HG03378 (cell line): ENCODE results near the gene TAB2.
A peak's percentile ranks its signal among the peaks of the same experiment; 100 is the strongest.

Source experiments
- ATAC-seq: cut with Tn5 transposase; IDR thresholded peaks from one replicate; pipeline ENCODE4 v1.9.1; 2021; ENCODE audit warnings: mild to moderate bottlenecking, moderate library complexity; ENCODE audit not compliant: unreplicated experiment

TAB2 gene

GRCh38 chr6:149405823-149406765 is 88.6 kb downstream of the TAB2 start:
- ATAC-seq: no peak

GRCh38 chr6:149409617-149410016 is 92.1 kb downstream of the TAB2 start:
- ATAC-seq: no peak

DNA sequence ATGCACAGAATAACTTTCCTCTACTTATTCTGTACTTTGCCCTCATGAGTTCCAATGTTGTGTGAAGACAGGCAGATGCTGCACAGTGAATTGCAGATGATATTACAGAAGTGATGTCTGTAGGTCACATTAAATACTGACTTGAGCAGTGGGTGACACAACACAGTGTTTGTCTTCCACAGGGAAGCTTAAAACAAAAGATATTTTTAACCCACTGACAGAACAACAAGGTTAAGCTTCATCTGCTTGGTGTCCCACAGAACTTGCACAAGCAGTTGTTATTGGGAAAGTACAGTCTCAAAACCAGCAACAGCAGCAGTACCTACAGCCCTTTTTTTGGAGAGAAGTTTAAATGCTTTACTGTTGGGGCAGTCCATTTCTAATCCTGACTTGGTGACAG is 93.0 kb downstream of the TAB2 start:
- ATAC-seq: no peak

DNA sequence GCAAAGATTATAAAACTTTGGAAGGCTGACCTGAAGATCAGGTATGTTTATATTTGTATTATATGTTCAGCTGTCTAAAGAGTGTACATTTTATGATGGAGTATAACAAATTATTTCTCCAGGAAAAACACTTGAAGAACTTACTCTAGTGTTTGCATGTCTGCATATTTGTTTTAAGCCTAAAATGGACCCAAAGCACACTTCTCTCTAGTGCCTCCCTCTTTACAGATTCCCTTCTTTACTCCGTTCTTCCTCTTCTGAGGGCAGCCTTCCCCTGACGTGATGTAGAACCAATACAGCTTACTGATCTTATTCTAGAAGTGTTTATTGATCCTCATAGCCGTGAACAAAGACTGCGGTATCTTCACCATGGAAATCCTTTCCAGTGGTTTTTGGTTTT is 96.5 kb downstream of the TAB2 start:
- ATAC-seq: no peak

GRCh38 chr6:149414821-149415220 is 97.3 kb downstream of the TAB2 start:
- ATAC-seq: no peak

GRCh38 chr6:149419696-149420404 is 102.3 kb downstream of the TAB2 start:
- ATAC-seq: no peak

DNA sequence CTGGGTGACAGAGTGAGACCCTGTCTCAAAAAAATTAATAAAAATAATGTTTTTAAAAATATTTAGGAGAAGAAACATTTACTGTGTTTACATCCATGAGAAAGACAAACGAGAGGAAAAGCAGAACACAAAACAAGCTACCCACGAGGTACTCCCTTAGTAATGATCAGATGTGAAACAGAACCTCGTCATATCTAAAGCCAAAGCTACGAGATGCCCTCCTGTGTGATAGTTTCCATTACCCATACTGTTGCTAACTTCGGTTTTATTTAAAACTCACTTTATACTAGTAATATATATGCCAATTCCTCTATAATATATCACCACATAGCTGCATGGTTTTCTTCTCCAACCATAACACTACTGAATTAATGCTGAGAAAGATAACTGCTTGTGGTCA is 103.6 kb downstream of the TAB2 start:
- no peak for ATAC-seq

DNA sequence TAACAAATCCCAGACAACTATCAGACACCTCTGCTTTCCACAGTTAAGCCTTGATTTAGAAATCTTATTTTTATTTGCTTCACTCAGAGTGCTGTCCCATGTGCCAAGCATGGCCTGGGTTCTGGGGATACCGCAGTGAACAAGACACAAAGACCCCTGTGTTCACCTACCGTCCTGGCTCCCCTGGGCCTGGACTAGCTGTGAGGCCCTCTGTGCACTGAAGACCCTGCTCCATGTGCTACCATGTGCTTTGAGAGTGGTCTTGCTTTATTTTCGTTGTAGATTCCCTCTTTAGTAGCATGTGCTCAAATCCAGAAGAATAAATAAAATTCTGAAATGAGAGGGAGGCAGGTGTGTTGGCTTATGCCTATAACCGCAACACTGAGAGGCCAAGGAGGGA is 105.1 kb downstream of the TAB2 start:
- no peak for ATAC-seq

- ATAC-seq: no peak
These were observed 106.5 kb downstream of the TAB2 start for GRCh38 chr6:149423964-149424440.

- no peak for ATAC-seq
These were observed 107.7 kb downstream of the TAB2 start for GRCh38 chr6:149425224-149425623.

GRCh38 chr6:149425754-149426153 is 108.2 kb downstream of the TAB2 start:
- no peak for ATAC-seq

GRCh38 chr6:149428606-149429005 is 111.1 kb downstream of the TAB2 start:
- ATAC-seq: no peak

- no peak for ATAC-seq
These were observed 112.2 kb downstream of the TAB2 start for GRCh38 chr6:149429427-149430360.

GRCh38 chr6:149431905-149432775 is 114.6 kb downstream of the TAB2 start:
- peak; percentile 86 for ATAC-seq

DNA sequence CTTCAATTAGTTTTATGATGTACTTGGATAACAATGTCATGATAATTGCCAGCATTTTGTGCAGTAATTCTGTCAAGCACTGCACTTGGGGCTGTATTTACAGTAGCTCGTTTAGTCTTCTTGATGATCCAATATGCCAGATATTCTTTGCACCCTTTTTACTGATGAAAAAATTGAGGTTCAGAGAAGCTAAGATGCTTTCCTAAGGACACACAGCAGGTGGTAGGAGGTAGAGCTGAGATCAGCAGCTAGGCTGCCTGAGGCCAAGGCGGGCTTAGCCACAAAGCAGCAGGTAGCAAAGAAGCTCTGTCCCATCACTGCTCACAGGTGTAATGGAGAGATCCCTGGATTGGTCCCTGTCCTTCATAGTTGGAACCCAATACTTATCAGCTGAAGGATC is 115.9 kb downstream of the TAB2 start:
- ATAC-seq: no peak

DNA sequence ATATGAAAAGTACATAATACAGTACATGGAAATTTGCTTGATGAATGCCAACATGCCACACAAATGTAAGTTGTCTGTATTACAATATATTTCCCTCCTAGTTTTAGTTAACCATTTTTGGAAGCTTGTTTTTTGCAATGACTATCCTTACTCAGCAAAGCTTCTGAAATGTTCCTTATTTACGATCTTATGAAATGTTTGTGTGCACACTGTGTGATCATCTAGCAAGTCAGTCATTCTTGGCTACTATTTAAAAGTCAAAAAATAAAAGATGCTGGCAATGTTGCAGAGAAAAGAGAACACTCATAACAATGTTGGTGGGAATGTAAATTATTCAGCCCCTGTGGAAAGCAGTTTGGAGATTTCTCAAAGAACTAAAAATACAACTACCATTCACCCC is 116.4 kb downstream of the TAB2 start:
- ATAC-seq: no peak

- no peak for ATAC-seq
These were observed 118.5 kb downstream of the TAB2 start for GRCh38 chr6:149435919-149436586.

GRCh38 chr6:149436647-149437046 is 119.1 kb downstream of the TAB2 start:
- ATAC-seq: no peak

- ATAC-seq: no peak
These were observed 119.7 kb downstream of the TAB2 start for GRCh38 chr6:149437212-149437611.
